GM23248 (cell line): ENCODE results near the gene CNTNAP4. TPM values are rescaled to one million over a fixed set of nuclear protein-coding genes. Genes with fewer than 3 reads are reported as not detected.

Experiments used
- DNase-seq: peaks from one replicate; pipeline ENCODE4 v3.0.0-alpha.2; 2015
- H2AFZ ChIP-seq: fragments of 200-600 bp; sonication (generic); 2 replicates; pipeline ENCODE4 v1.6.1; 2016; ENCODE audit warnings: antibody characterized with exemption
- H3F3A ChIP-seq: fragments of 200-600 bp; sonication (generic); 2 replicates; pipeline ENCODE4 v1.6.1; 2016; ENCODE audit warnings: mild to moderate bottlenecking, antibody characterized with exemption, mixed run types; ENCODE audit not compliant: insufficient read depth
- H3K27ac ChIP-seq: fragments of 200-600 bp; sonication (generic); 2 replicates; pipeline ENCODE4 v1.5.1; 2016; ENCODE audit warnings: mild to moderate bottlenecking
- H3K27me3 ChIP-seq: fragments of 200-600 bp; sonication (generic); replicated peaks from 2 replicates; pipeline ENCODE4 v1.6.1; 2016; ENCODE audit warnings: mild to moderate bottlenecking; ENCODE audit not compliant: insufficient read depth
- H3K36me3 ChIP-seq: fragments of 200-600 bp; sonication (generic); 2 replicates; pipeline ENCODE4 v1.6.1; 2016; ENCODE audit warnings: low read depth, mild to moderate bottlenecking
- H3K4me1 ChIP-seq: fragments of 200-600 bp; sonication (generic); 2 replicates; pipeline ENCODE4 v1.6.1; 2016; ENCODE audit warnings: mild to moderate bottlenecking; ENCODE audit not compliant: insufficient read depth
- H3K4me2 ChIP-seq: fragments of 200-600 bp; sonication (generic); one replicate; pipeline ENCODE4 v1.6.1; 2016; ENCODE audit warnings: mild to moderate bottlenecking; ENCODE audit not compliant: unreplicated experiment
- H3K4me3 ChIP-seq: fragments of 200-600 bp; sonication (generic); 2 replicates; pipeline ENCODE4 v1.5.1; 2016; ENCODE audit warnings: mild to moderate bottlenecking
- H3K79me2 ChIP-seq: fragments of 200-600 bp; sonication (generic); 2 replicates; pipeline ENCODE4 v1.6.1; 2016; ENCODE audit warnings: mild to moderate bottlenecking; ENCODE audit not compliant: insufficient read depth
- H3K9ac ChIP-seq: fragments of 200-600 bp; sonication (generic); 2 replicates; pipeline ENCODE4 v1.6.1; 2016; ENCODE audit warnings: mild to moderate bottlenecking
- H3K9me2 ChIP-seq: fragments of 200-600 bp; sonication (generic); 2 replicates; pipeline ENCODE4 v1.6.1; 2016; ENCODE audit warnings: mixed run types, mild to moderate bottlenecking, moderate library complexity; ENCODE audit not compliant: insufficient read depth
- H3K9me3 ChIP-seq: fragments of 200-600 bp; sonication (generic); one replicate; pipeline ENCODE4 v1.6.1; 2017; ENCODE audit warnings: low read depth
- H4K20me1 ChIP-seq: fragments of 200-600 bp; sonication (generic); 2 replicates; pipeline ENCODE4 v1.6.0; 2016; ENCODE audit not compliant: insufficient read depth
- EZH2 ChIP-seq: fragments of 200-600 bp; sonication (generic); IDR thresholded peaks from 2 replicates; pipeline ENCODE4 v1.6.1; 2018; ENCODE audit warnings: antibody characterized with exemption, mild to moderate bottlenecking; ENCODE audit not compliant: insufficient read depth, poor library complexity, severe bottlenecking
- EZH2phosphoT487 ChIP-seq: fragments of 200-600 bp; sonication (generic); IDR thresholded peaks from 2 replicates; pipeline ENCODE4 v1.6.1; 2018; ENCODE audit warnings: antibody characterized with exemption, moderate library complexity, mild to moderate bottlenecking, low read depth; ENCODE audit not compliant: insufficient read depth
- WGBS, 2 experiments: methylation state at CpG; one replicate each; pipeline ENCODE4 v1.1.6; 2015 to 2017; ENCODE audit warnings: low lambda C conversion rate in 2 of 2, low coverage in 1 of 2; ENCODE audit errors: missing lambda C conversion rate in 2 of 2; 5-methylcytosine and 5-hydroxymethylcytosine counted together
- in situ Hi-C: fragments of 300-500 bp; cut with MboI; formaldehyde crosslinking; loops from 2 replicates; pipeline ENCODE4 v1.15.0; 2020
- polyA plus RNA-seq: library from polyadenylated mRNA; unstranded; fragments of >200 nt; fragmentation: Nextera tagmentation; extraction: Ambion mirVana; gene quantifications from 2 replicates; pipeline ENCODE4 v1.2.1, GENCODE V29; 2016
- total RNA-seq: library from RNA; depleted of rRNA; stranded (reverse); fragments of >200 nt; shearing (Covaris generic); gene quantifications from 2 replicates; pipeline ENCODE4 v1.2.3, GENCODE V29; 2014

Gene CNTNAP4
- total and polyA plus RNA-seq, 2 experiments from 2014 or later, result not detected

DNA sequence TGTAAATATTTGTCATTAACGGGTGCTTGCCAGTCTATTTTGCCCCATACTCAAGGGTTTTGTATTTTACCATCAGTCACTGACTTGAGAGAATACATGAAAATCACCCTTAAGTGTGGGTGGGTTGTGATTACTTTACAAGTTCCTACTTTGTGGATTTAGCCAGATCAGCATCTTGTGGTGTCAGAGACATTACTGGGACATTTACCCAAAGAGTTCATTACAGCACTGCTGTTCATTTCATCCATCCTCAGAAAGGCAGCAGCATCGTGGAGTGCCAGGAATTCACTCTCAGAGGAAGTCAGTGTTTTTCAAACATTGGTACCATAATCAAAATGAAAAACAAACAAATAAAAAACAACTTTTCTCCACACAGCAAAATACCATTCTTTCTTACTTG lies 110.8 kb downstream of the CNTNAP4 start:
- in situ Hi-C loops, result no loop called here
- Histone ChIP-seq H3K27me3 (no peaks in the 10 kb centered on the region), H3K9me3 (no peaks in the 10 kb centered on the region), H3K9me2 (no peaks in the 10 kb centered on the region), H2AFZ (no peak overlapping the region), H3F3A (no peaks in the 10 kb centered on the region), H3K4me1 (no peaks in the 10 kb centered on the region), H3K36me3 (no peaks in the 10 kb centered on the region), H3K9ac (no peak overlapping the region), H3K79me2 (no peaks in the 10 kb centered on the region), H4K20me1 (no peaks in the 10 kb centered on the region), H3K4me3 (no peak overlapping the region), H3K27ac (no peak overlapping the region), H3K4me2 (no peak overlapping the region)
- TF ChIP-seq EZH2phosphoT487 (no peak), EZH2 (no peak)
- DNase-seq, result no peak
- WGBS, 2 experiments, result 7 to 10% methylated on average over 2 of the region's 2 CpGs

DNA sequence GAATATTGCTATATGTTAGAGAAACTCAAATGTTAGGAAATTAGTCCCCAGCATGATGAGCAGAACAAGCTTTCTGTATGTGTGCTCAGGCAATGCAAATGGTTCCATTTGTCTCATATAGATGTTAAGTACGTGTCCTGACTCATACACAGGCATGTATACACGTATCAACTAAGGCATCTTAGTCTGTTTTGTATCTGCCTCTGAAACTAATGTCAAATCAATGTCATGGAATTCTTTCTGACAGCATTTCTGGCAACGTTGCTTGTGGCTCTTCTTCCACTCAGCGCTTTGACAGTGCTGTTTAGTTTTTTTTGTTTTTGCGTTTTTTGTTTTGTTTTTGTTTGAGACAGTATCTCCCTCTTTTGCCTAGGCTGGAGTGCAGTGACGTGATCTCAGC lies 111.9 kb downstream of the CNTNAP4 start:
- Histone ChIP-seq H3K9me2 (no peaks in the 10 kb centered on the region), H2AFZ (no peak overlapping the region), H3K4me1 (no peaks in the 10 kb centered on the region), H3K4me3 (no peak overlapping the region), H3F3A (no peaks in the 10 kb centered on the region), H3K4me2 (no peak overlapping the region), H3K9ac (no peak overlapping the region), H3K27ac (no peak overlapping the region), H3K9me3 (no peaks in the 10 kb centered on the region), H3K79me2 (no peaks in the 10 kb centered on the region), H3K27me3 (no peaks in the 10 kb centered on the region), H4K20me1 (no peaks in the 10 kb centered on the region), H3K36me3 (no peaks in the 10 kb centered on the region)
- 29 to 44% methylated on average over 6 of the region's 6 CpGs for WGBS, 2 experiments
- no peak for DNase-seq
- TF ChIP-seq EZH2phosphoT487 (no peak), EZH2 (no peak)
- in situ Hi-C loops, result no loop called here

DNA sequence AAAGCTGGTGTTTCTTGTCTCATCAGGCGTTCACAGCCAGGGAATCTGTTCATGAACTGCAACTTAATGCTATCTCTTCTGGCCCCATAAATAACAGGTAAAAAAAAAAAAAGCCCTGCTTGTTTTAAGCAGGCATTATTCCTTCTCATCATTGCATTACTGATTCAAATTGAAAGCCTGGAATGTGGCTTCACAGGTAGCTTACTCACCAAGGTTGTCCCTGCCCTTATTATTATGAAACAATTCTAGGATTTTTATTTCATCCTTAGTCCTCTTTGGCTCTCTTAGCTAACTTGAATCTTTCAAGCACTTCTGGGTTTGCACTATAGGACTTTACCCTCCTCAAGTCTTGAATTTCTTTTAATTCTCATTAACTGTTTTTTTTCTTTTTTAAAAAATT lies 113.3 kb downstream of the CNTNAP4 start:
- 0 to 23% methylated on average over 1 of the region's 1 CpG for WGBS, 2 experiments

DNA sequence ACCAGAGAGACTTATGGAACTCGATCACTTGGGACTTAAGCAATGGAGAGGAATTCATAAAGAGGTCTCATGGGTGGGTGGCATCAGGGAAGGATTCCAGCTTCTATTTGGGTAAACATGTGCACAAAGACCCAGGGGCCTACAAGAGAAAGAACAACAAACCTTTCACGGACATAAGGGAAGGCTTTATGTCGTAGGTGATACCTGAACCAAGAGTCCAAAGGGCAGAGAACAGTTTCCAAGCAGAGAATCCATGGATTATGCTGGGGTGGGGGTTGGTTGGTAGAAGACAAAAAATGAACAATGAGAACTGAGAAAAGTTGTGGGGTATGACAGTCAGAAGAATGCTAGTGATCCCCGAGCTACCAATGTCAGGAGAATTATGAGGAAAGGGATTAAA lies 119.8 kb downstream of the CNTNAP4 start:
- Histone ChIP-seq H3K9me2 (no peaks in the 10 kb centered on the region), H3K27me3 (no peaks in the 10 kb centered on the region), H3K79me2 (no peaks in the 10 kb centered on the region), H3K36me3 (no peaks in the 10 kb centered on the region), H3K4me2 (no peak overlapping the region), H2AFZ (no peak overlapping the region), H3K4me3 (no peak overlapping the region), H3K4me1 (no peaks in the 10 kb centered on the region), H3K27ac (no peak overlapping the region), H4K20me1 (no peaks in the 10 kb centered on the region), H3K9me3 (no peaks in the 10 kb centered on the region), H3F3A (no peaks in the 10 kb centered on the region), H3K9ac (no peak overlapping the region)
- in situ Hi-C loops, result no loop called here
- no peak for TF ChIP-seq EZH2phosphoT487
- no peak for TF ChIP-seq EZH2
- DNase-seq, result no peak
- 26 to 27% methylated on average over 4 of the region's 4 CpGs for WGBS, 2 experiments

More for the DNA sequence above, 113.3 kb downstream of the CNTNAP4 start:
- no peak overlapping the region for H2AFZ ChIP-seq
- H3K27me3 ChIP-seq, result no peaks in the 10 kb centered on the region
- in situ Hi-C loops, result no loop called here
- H4K20me1 ChIP-seq, result no peaks in the 10 kb centered on the region
- TF ChIP-seq EZH2 (no peak), EZH2phosphoT487 (no peak)
- no peaks in the 10 kb centered on the region for H3K4me1 ChIP-seq
- H3K9me2 ChIP-seq, result no peaks in the 10 kb centered on the region
- no peak overlapping the region for H3K4me2 ChIP-seq
- no peaks in the 10 kb centered on the region for H3F3A ChIP-seq
- H3K4me3 ChIP-seq, result no peak overlapping the region
- H3K36me3 ChIP-seq, result no peaks in the 10 kb centered on the region
- DNase-seq, result no peak
- no peaks in the 10 kb centered on the region for H3K9me3 ChIP-seq
- H3K79me2 ChIP-seq, result no peaks in the 10 kb centered on the region
- H3K27ac ChIP-seq, result no peak overlapping the region
- H3K9ac ChIP-seq, result no peak overlapping the region

DNA sequence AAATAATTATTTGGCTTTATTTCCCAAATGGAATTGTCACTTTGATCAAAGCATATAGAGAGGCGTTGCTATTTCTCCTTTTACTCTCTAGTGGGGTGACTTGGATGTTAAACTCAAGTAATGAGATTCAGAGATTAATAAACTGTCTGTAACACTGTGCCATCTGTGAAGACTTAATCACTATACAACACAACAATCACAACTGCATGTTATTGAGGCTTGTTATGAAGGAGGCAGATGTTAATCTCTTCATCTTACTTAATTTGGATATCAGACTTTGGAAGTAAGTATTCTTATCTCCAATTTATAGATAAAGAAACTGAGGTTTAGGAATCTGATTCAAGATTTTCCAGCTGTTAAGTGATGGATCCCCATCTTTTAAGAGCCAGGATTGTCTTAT lies 132.5 kb downstream of the CNTNAP4 start:
- no peak overlapping the region for H2AFZ ChIP-seq
- no peaks in the 10 kb centered on the region for H4K20me1 ChIP-seq
- no peak overlapping the region for H3K4me2 ChIP-seq
- 15 to 17% methylated on average over 1 of the region's 1 CpG for WGBS, 2 experiments
- no peak overlapping the region for H3K9ac ChIP-seq
- TF ChIP-seq EZH2phosphoT487 (no peak), EZH2 (no peak)
- H3K9me2 ChIP-seq, result no peaks in the 10 kb centered on the region
- no peak overlapping the region for H3K4me3 ChIP-seq
- no peaks in the 10 kb centered on the region for H3K79me2 ChIP-seq
- no peaks in the 10 kb centered on the region for H3K9me3 ChIP-seq
- no peaks in the 10 kb centered on the region for H3K36me3 ChIP-seq
- H3F3A ChIP-seq, result no peaks in the 10 kb centered on the region
- H3K27me3 ChIP-seq, result no peaks in the 10 kb centered on the region
- no peaks in the 10 kb centered on the region for H3K4me1 ChIP-seq
- no peak for DNase-seq
- in situ Hi-C loops, result no loop called here
- no peak overlapping the region for H3K27ac ChIP-seq
